DND-41 (cell line): ENCODE data around the gene C6orf132.

Source experiments
- ATAC-seq: fragments of 200-7000 bp; cut with Tn5 transposase; 3 replicates; pipeline ENCODE4 v1.9.1; 2021; ENCODE audit warnings: low read depth; ENCODE audit not compliant: insufficient read depth
- DNase-seq: peaks from one replicate; pipeline ENCODE4 v3.0.0-alpha.2; 2020
- H2AFZ ChIP-seq: 2 replicates; pipeline ENCODE4 v1.6.0; 2012; ENCODE audit warnings: low read depth, low read length
- H3K27ac ChIP-seq: 2 replicates; pipeline ENCODE4 v1.5.1; 2012; ENCODE audit warnings: low read length, inconsistent platforms
- H3K27me3 ChIP-seq: fragments of 200-600 bp; sonication (generic); 2 replicates; pipeline ENCODE4 v1.6.0; 2012; ENCODE audit warnings: low read length, mild to moderate bottlenecking, inconsistent platforms; ENCODE audit not compliant: insufficient read depth, poor library complexity
- H3K36me3 ChIP-seq: 2 replicates; pipeline ENCODE4 v1.5.1; 2012; ENCODE audit warnings: low read length, inconsistent platforms; ENCODE audit not compliant: insufficient read depth
- H3K4me1 ChIP-seq: 2 replicates; pipeline ENCODE4 v1.5.1; 2012; ENCODE audit warnings: mild to moderate bottlenecking, low read length; ENCODE audit not compliant: insufficient read depth
- H3K4me2 ChIP-seq: 2 replicates; pipeline ENCODE4 v1.6.0; 2012; ENCODE audit warnings: mild to moderate bottlenecking, moderate library complexity, low read length, inconsistent platforms; ENCODE audit not compliant: insufficient read depth
- H3K4me3 ChIP-seq, 2 experiments: fragments of 200-600 bp in 1 of 2; shearing (Covaris generic) in 1 of 2; 2 replicates each; pipeline ENCODE4 v1.5.1; 2012 to 2016; ENCODE audit warnings: inconsistent platforms in 2 of 2, low read length in 2 of 2, mild to moderate bottlenecking in 2 of 2, low read depth in 1 of 2, moderate library complexity in 1 of 2
- H3K79me2 ChIP-seq: 2 replicates; pipeline ENCODE4 v1.6.0; 2012; ENCODE audit warnings: low read length, inconsistent platforms; ENCODE audit not compliant: insufficient read depth
- H3K9ac ChIP-seq: 2 replicates; pipeline ENCODE4 v1.6.0; 2012; ENCODE audit warnings: low read depth, mild to moderate bottlenecking, inconsistent platforms, low read length, moderate library complexity
- H3K9me3 ChIP-seq: 2 replicates; pipeline ENCODE4 v1.5.1; 2012; ENCODE audit warnings: low read length, moderate library complexity, mild to moderate bottlenecking, inconsistent platforms; ENCODE audit not compliant: insufficient read depth, severe bottlenecking
- H4K20me1 ChIP-seq: 2 replicates; pipeline ENCODE4 v1.6.0; 2012; ENCODE audit warnings: low read length; ENCODE audit not compliant: insufficient read depth
- CTCF ChIP-seq: IDR thresholded peaks from 2 replicates; pipeline ENCODE4 v1.5.1; 2012; ENCODE audit warnings: borderline replicate concordance, low read length, moderate library complexity, mild to moderate bottlenecking; ENCODE audit not compliant: poor library complexity, severe bottlenecking; ENCODE audit errors: extremely low read depth
- EZH2 ChIP-seq: IDR thresholded peaks from 3 replicates; pipeline ENCODE4 v1.6.1; 2012; ENCODE audit warnings: borderline replicate concordance, low read depth, mild to moderate bottlenecking, moderate library complexity, low read length, inconsistent platforms; ENCODE audit not compliant: severe bottlenecking

Gene C6orf132

DNA sequence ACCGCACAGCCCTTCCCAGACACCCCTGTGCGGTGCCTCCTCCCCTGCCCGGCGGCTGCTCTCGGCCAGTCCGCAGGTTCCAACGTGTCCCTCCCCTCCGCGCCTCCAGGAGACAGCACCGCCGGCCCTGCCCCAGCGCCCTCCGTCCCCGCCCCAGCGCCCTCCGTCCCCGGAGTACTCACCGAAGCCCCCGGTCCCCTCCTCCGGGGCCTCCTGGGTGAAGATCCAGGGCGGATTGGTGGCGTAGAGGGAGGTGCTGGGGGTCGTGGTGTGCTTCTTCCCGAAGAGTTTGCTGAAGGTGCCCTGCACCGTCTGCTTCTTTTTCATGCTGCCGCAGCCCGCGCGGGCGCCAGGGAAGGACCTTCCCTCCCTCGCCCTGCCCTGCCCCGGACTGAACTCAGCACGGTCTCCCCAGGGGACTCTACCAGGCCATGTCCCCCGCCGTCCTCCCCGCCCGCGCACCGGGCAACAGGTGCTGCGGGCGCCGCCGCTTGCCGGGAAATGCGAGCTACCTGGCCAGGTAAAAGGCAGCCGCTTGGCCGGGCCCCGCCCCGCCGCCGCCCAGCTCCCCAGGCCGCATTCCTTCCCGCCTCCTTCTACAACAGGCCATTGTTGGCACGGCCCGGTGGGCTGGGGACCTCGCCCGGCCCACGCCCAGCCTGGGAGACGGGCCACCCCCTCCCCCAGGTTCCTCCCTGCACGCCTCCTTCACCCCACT is at the start of gene C6orf132:
Gene C6orf132, minus strand, starts transcription at position 503 of the 718 bp plus-strand sequence. Its CDS starts 176 bp downstream, at position 327.
- ATAC-seq (no peak), DNase-seq (no peak)
- Histone ChIP-seq H3K9ac (no peak within 1 kb of the TSS), H3K4me2 (no peak within 1 kb of the TSS), H3K4me1 (no peaks in the 10 kb centered on the region), H3K4me3 (no peak within 1 kb of the TSS), H3K79me2 (no peaks in the 10 kb centered on the region), H2AFZ (no peak within 1 kb of the TSS), H3K36me3 (no peaks in the 10 kb centered on the region), H3K27ac (no peak within 1 kb of the TSS), H3K9me3 (no peaks in the 10 kb centered on the region), H3K27me3 (no peaks in the 10 kb centered on the region), H4K20me1 (no peaks in the 10 kb centered on the region)
- TF ChIP-seq CTCF: no peak
- TF ChIP-seq EZH2: no peak

DNA sequence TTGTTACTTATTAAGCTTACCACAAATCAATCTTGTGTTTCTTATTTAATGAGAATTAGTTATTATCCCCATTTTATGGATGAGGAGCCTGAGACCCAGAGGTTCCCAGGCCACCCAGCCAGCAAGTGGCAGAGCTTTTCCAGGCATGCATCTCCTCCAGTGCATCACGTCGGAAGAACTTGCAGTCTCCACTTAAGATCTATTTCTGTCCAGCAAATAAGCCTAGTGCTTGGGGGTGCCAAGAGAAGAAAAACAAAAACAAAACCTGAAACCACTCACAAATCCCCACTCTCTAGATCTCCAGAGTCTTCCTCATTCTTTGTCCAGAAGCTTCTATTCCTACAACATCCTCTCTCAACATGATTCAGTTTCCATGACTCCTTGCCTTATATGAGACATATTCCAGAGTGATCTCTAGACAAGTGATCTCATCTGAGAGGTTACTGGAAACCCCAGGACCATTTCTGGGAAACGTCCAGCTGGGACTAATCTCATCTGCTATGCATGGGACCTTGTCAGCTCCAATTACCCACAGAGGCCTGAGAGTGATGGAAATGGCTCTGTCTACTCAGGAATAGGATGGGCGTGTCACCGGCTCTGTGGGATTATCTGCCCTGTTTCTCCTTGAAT is 48.2 kb upstream of the C6orf132 start:
- no peak overlapping the region for H3K27ac ChIP-seq
- no peaks in the 10 kb centered on the region for H3K27me3 ChIP-seq
- no peak overlapping the region for H2AFZ ChIP-seq
- no peaks in the 10 kb centered on the region for H3K4me1 ChIP-seq
- H3K4me3 ChIP-seq: no peak overlapping the region
- no peak overlapping the region for H3K9ac ChIP-seq
- H3K79me2 ChIP-seq: no peaks in the 10 kb centered on the region
- ATAC-seq: no peak
- TF ChIP-seq CTCF: no peak
- TF ChIP-seq EZH2: no peak
- no peak overlapping the region for H3K4me2 ChIP-seq
- H3K36me3 ChIP-seq: no peaks in the 10 kb centered on the region
- H3K9me3 ChIP-seq: no peaks in the 10 kb centered on the region
- H4K20me1 ChIP-seq: no peaks in the 10 kb centered on the region
- no peak for DNase-seq

DNA sequence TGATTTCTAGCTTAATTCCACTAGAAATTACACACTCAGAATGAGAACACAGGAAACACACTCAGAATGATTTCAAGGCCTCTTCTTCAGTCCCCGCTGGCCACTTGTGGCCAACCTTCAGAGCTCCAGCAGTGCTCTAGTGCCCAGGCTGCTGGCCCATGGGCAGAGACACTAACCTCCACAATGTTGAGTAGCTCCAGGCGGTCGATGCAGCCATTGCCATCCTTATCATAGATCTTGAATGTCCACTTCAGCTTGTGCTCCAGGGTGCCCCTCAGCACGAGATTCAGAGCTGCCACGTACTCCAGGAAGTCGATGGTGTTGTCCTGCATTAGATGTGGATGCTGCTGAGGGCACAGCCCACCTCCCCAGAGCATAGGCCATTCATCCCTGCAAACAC is 46.0 kb upstream of the C6orf132 start:
- no peaks in the 10 kb centered on the region for H3K27me3 ChIP-seq
- H4K20me1 ChIP-seq: no peaks in the 10 kb centered on the region
- H3K9me3 ChIP-seq: no peaks in the 10 kb centered on the region
- H3K4me2 ChIP-seq: no peak overlapping the region
- H3K27ac ChIP-seq: no peak overlapping the region
- no peak overlapping the region for H2AFZ ChIP-seq
- DNase-seq: no peak
- H3K9ac ChIP-seq: no peak overlapping the region
- no peaks in the 10 kb centered on the region for H3K79me2 ChIP-seq
- ATAC-seq: no peak
- no peaks in the 10 kb centered on the region for H3K4me1 ChIP-seq
- H3K36me3 ChIP-seq: no peaks in the 10 kb centered on the region
- TF ChIP-seq EZH2: no peak
- no peak overlapping the region for H3K4me3 ChIP-seq

- Histone ChIP-seq H3K9me3 (no peaks in the 10 kb centered on the region), H3K9ac (no peak overlapping the region), H3K27me3 (no peaks in the 10 kb centered on the region), H2AFZ (no peak overlapping the region), H3K4me1 (no peaks in the 10 kb centered on the region), H3K36me3 (no peaks in the 10 kb centered on the region), H3K27ac (no peak overlapping the region), H3K79me2 (no peaks in the 10 kb centered on the region), H3K4me2 (no peak overlapping the region), H4K20me1 (no peaks in the 10 kb centered on the region), H3K4me3 (no peak overlapping the region)
- DNase-seq (no peak), ATAC-seq (no peak)
- TF ChIP-seq EZH2: no peak
- TF ChIP-seq CTCF: no peak
Measured at GRCh38 chr6:42185597-42185996, 43.2 kb upstream of the C6orf132 start.
